ENCODE data around the gene ADGRL2. TPM values are rescaled to one million over a fixed set of nuclear protein-coding genes. Genes with fewer than 3 reads are reported as not detected.

ADGRL2 gene
- total and polyA plus RNA-seq, 2 donors (not counting 3 experiments of a cell fraction or from before 2014, with no cell fraction given), result 32.7 to 46.1 TPM

- Histone ChIP-seq H3K27ac (ENCODE audit: insufficient read depth, low read depth, low read length) (no peak overlapping the region), H3K4me3 (replicated peaks in 1 of 3; ENCODE audit: insufficient read depth in 1 of 3, low read depth in 1 of 3, low read length in 3 of 3) (no peak overlapping the region)
These were observed 5.0 kb downstream of the ADGRL2 start for GRCh38 chr1:81805537-81806431.

More at GRCh38 chr1:81805537-81806431, 5.0 kb downstream of the ADGRL2 start:
- Histone ChIP-seq H3K27me3 (ENCODE audit: control insufficient read depth in 2 of 2, insufficient read depth in 2 of 2, low read length in 2 of 2) (no peaks in the 10 kb centered on the region), H3K36me3 (ENCODE audit: control insufficient read depth in 2 of 2, extremely low read depth in 1 of 2, insufficient read depth in 2 of 2, low read length in 2 of 2) (no peaks in the 10 kb centered on the region), H2AFZ (ENCODE audit: low read depth, low read length) (no peak overlapping the region), H3K4me2 (ENCODE audit: insufficient read depth, low read length) (no peak overlapping the region), H3K4me1 (ENCODE audit: control insufficient read depth, extremely low read depth, insufficient read depth, low read length) (peaks cover 20% of the 10 kb centered on the region), H3K9ac (replicated peaks; ENCODE audit: extremely low read depth, insufficient read depth, low read length) (no peak overlapping the region), H3K9me1 (replicated peaks; ENCODE audit: control insufficient read depth, extremely low read depth, insufficient read depth, low read length) (no peaks in the 10 kb centered on the region), H3K9me3 (replicated peaks; ENCODE audit: control insufficient read depth, insufficient read depth, low read length) (no peaks in the 10 kb centered on the region), H4K20me1 (replicated peaks; ENCODE audit: control insufficient read depth, extremely low read depth, insufficient read depth, low read length) (no peaks in the 10 kb centered on the region), H3K79me2 (ENCODE audit: control insufficient read depth, insufficient read depth, low read length) (peaks cover 37% of the 10 kb centered on the region)
- dilution Hi-C loops (cut with MboI; ENCODE audit: extremely low pct_ligation_motif_present, low sequenced_read_pairs) (no loop called here), intact Hi-C loops (cut with micrococcal nuclease) (loop anchor here (10.0 kb wide), 2 partner anchors 969 to 1029 kb away; no protein-coding TSS in a partner anchor)
- ChIA-PET CTCF (interaction anchor here (1.0 to 2.1 kb wide), 5 partner anchors 12 to 103 kb away, joined by 3 to 6 read pairs (median 3); no protein-coding TSS in a partner anchor), POLR2A (no interaction called here)
- BruUV-seq (replicated peaks), result no TSS peak
- DNase-seq (ENCODE audit: low read depth, low spot score), result no peak
- TF ChIP-seq CTCF (IDR thresholded peaks at IDR 0.05; ENCODE audit: extremely low read depth in 1 of 2, insufficient read depth in 1 of 2, low read depth in 1 of 2, low read length in 2 of 2) (no peak), POLR2A (IDR thresholded peaks at IDR 0.05; ENCODE audit: low read depth, low read length) (no peak), POLR2AphosphoS5 (IDR thresholded peaks at IDR 0.05; ENCODE audit: insufficient read depth, low read depth, low read length) (no peak), GATA2 (IDR thresholded peaks at IDR 0.05; ENCODE audit: insufficient read depth, insufficient read length, low read depth, low read length) (no peak), MYC (IDR thresholded peaks at IDR 0.05; ENCODE audit: low read depth, low read length) (no peak), JUN (IDR thresholded peaks at IDR 0.05; ENCODE audit: borderline replicate concordance, insufficient read depth, insufficient read length, low read depth) (no peak), FOS (IDR thresholded peaks at IDR 0.05; ENCODE audit: borderline replicate concordance, insufficient read depth, low read length) (no peak), EZH2 (IDR thresholded peaks at IDR 0.05; ENCODE audit: borderline replicate concordance, low read depth, low read length, severe bottlenecking) (no peak)
- TF ChIP-seq, protein P1, sequence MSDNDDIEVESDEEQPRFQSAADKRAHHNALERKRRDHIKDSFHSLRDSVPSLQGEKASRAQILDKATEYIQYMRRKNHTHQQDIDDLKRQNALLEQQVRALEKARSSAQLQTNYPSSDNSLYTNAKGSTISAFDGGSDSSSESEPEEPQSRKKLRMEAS (IDR thresholded peaks at IDR 0.05; ENCODE audit: insufficient read depth, insufficient read length), result no peak
- no peak for FAIRE-seq
